Measurements from ENCODE around the gene SENP2. TPM values are rescaled to one million over a fixed set of nuclear protein-coding genes. Genes with fewer than 3 reads are reported as not detected.

SENP2 gene
- total RNA-seq, 1 experiment from 2014 or later: 56.9 TPM

DNA sequence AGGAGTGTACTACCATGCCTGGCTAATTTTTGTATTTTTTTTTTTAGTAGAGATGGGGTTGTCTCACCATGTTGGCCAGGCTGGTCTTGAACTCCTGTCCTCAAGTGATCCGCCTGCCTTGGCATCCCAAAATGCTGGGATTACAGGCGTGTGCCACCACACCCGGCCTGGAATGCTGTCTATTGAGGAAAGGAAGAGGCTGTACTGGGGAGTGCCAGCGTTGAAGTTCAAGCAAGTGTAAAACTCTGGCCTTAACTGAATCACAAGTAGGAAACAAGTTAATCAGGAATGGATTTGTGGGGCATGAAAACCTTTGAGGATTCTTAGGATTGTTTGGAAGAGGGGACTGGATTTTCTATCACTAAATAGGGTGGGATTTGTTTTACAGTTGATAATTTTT lies 1.4 kb upstream of the SENP2 start:
- H3K4me1 Mint-ChIP-seq: peaks cover 48% of the 10 kb centered on the region
- ChIA-PET POLR2A (interaction anchor here (1.5 kb wide), 1 partner anchor 86 kb away, joined by 4 read pairs; the partner anchor contains the start of gene TMEM41A), CTCF (interaction anchor here (1.6 kb wide), 1 partner anchor 9 kb away, joined by 21 read pairs; no protein-coding TSS in a partner anchor)
- peak overlapping the region; percentile 89 for H3K4me3 Mint-ChIP-seq
- DNase-seq (ENCODE audit: low spot score): no peak
- no peaks in the 10 kb centered on the region for H3K36me3 Mint-ChIP-seq
- no peaks in the 10 kb centered on the region for H3K9me3 Mint-ChIP-seq
- H3K27me3 Mint-ChIP-seq (ENCODE audit: low read depth): no peaks in the 10 kb centered on the region; the same call in 1 of the 2 replicates
- peak overlapping the region; percentile 99 for H3K27ac Mint-ChIP-seq
- no peak for TF ChIP-seq NR1H2 (CRISPR knock-in tag; IDR thresholded peaks at IDR 0.05)
- TF ChIP-seq ZNF121 (CRISPR knock-in tag; IDR thresholded peaks at IDR 0.05): no peak
- TF ChIP-seq ZNF425 (CRISPR knock-in tag; conservative IDR thresholded peaks at IDR 0.05): no peak
- TF ChIP-seq CREB1 (CRISPR knock-in tag; IDR thresholded peaks at IDR 0.05): no peak
- TF ChIP-seq, protein P1, sequence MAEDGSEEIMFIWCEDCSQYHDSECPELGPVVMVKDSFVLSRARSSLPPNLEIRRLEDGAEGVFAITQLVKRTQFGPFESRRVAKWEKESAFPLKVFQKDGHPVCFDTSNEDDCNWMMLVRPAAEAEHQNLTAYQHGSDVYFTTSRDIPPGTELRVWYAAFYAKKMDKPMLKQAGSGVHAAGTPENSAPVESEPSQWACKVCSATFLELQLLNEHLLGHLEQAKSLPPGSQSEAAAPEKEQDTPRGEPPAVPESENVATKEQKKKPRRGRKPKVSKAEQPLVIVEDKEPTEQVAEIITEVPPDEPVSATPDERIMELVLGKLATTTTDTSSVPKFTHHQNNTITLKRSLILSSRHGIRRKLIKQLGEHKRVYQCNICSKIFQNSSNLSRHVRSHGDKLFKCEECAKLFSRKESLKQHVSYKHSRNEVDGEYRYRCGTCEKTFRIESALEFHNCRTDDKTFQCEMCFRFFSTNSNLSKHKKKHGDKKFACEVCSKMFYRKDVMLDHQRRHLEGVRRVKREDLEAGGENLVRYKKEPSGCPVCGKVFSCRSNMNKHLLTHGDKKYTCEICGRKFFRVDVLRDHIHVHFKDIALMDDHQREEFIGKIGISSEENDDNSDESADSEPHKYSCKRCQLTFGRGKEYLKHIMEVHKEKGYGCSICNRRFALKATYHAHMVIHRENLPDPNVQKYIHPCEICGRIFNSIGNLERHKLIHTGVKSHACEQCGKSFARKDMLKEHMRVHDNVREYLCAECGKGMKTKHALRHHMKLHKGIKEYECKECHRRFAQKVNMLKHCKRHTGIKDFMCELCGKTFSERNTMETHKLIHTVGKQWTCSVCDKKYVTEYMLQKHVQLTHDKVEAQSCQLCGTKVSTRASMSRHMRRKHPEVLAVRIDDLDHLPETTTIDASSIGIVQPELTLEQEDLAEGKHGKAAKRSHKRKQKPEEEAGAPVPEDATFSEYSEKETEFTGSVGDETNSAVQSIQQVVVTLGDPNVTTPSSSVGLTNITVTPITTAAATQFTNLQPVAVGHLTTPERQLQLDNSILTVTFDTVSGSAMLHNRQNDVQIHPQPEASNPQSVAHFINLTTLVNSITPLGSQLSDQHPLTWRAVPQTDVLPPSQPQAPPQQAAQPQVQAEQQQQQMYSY (CRISPR knock-in tag; IDR thresholded peaks at IDR 0.05): no peak
- TF ChIP-seq ZNF423 (CRISPR knock-in tag; IDR thresholded peaks at IDR 0.05): no peak
- no peak for TF ChIP-seq USF2 (CRISPR knock-in tag; IDR thresholded peaks at IDR 0.05)
- no peak for TF ChIP-seq NFE2L1 (CRISPR knock-in tag; IDR thresholded peaks at IDR 0.05)
- TF ChIP-seq ZNF263 (CRISPR knock-in tag; IDR thresholded peaks at IDR 0.05; ENCODE audit: low read depth): no peak
- no peak for TF ChIP-seq PREB (CRISPR knock-in tag; IDR thresholded peaks at IDR 0.05; ENCODE audit: borderline replicate concordance)
- TF ChIP-seq NR3C1 (CRISPR knock-in tag; conservative IDR thresholded peaks at IDR 0.05; ENCODE audit: low read depth): no peak
- TF ChIP-seq JUN (CRISPR knock-in tag; IDR thresholded peaks at IDR 0.05): no peak
- no peak for TF ChIP-seq TEAD1 (CRISPR knock-in tag; IDR thresholded peaks at IDR 0.05)
- TF ChIP-seq E2F4 (CRISPR knock-in tag; IDR thresholded peaks at IDR 0.05; ENCODE audit: borderline replicate concordance, low read depth): no peak
- no peak for ATAC-seq

GRCh38 chr3:185585518-185585858 lies 607 bp upstream of the SENP2 start:
- CTCF ChIA-PET: interaction anchor here (0.5 to 2.7 kb wide), 8 partner anchors 10 to 432 kb away, joined by 3 to 21 read pairs (median 8); no protein-coding TSS in a partner anchor
- peak overlapping the region; percentile 89 for H3K4me3 Mint-ChIP-seq
- POLR2A ChIA-PET: interaction anchor here (1.0 to 1.5 kb wide), 6 partner anchors 10 to 985 kb away, joined by 3 to 7 read pairs (median 4); partner anchors contain the start of genes DNAJB11 and TRA2B
- H3K27ac Mint-ChIP-seq: peak overlapping the region; percentile 99
- peaks cover 43% of the 10 kb centered on the region for H3K4me1 Mint-ChIP-seq
- H3K27me3 Mint-ChIP-seq (ENCODE audit: low read depth): no peaks in the 10 kb centered on the region; the same call in 1 of the 2 replicates
- H3K9me3 Mint-ChIP-seq: no peaks in the 10 kb centered on the region
- H3K36me3 Mint-ChIP-seq: no peaks in the 10 kb centered on the region
- DNase-seq (ENCODE audit: low spot score): no peak
- ATAC-seq: no peak
- TF ChIP-seq, protein P2, sequence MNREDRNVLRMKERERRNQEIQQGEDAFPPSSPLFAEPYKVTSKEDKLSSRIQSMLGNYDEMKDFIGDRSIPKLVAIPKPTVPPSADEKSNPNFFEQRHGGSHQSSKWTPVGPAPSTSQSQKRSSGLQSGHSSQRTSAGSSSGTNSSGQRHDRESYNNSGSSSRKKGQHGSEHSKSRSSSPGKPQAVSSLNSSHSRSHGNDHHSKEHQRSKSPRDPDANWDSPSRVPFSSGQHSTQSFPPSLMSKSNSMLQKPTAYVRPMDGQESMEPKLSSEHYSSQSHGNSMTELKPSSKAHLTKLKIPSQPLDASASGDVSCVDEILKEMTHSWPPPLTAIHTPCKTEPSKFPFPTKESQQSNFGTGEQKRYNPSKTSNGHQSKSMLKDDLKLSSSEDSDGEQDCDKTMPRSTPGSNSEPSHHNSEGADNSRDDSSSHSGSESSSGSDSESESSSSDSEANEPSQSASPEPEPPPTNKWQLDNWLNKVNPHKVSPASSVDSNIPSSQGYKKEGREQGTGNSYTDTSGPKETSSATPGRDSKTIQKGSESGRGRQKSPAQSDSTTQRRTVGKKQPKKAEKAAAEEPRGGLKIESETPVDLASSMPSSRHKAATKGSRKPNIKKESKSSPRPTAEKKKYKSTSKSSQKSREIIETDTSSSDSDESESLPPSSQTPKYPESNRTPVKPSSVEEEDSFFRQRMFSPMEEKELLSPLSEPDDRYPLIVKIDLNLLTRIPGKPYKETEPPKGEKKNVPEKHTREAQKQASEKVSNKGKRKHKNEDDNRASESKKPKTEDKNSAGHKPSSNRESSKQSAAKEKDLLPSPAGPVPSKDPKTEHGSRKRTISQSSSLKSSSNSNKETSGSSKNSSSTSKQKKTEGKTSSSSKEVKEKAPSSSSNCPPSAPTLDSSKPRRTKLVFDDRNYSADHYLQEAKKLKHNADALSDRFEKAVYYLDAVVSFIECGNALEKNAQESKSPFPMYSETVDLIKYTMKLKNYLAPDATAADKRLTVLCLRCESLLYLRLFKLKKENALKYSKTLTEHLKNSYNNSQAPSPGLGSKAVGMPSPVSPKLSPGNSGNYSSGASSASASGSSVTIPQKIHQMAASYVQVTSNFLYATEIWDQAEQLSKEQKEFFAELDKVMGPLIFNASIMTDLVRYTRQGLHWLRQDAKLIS (CRISPR knock-in tag; IDR thresholded peaks at IDR 0.05; ENCODE audit: borderline replicate concordance): no peak
- TF ChIP-seq ZNF317 (CRISPR knock-in tag; IDR thresholded peaks at IDR 0.05; ENCODE audit: borderline replicate concordance, low read depth): no peak
- TF ChIP-seq CREB1 (CRISPR knock-in tag; IDR thresholded peaks at IDR 0.05): no peak
- TF ChIP-seq PRRX2 (CRISPR knock-in tag; IDR thresholded peaks at IDR 0.05): no peak
- no peak for TF ChIP-seq ELF4 (CRISPR knock-in tag; IDR thresholded peaks at IDR 0.05; ENCODE audit: low read depth)
- TF ChIP-seq, protein P3, sequence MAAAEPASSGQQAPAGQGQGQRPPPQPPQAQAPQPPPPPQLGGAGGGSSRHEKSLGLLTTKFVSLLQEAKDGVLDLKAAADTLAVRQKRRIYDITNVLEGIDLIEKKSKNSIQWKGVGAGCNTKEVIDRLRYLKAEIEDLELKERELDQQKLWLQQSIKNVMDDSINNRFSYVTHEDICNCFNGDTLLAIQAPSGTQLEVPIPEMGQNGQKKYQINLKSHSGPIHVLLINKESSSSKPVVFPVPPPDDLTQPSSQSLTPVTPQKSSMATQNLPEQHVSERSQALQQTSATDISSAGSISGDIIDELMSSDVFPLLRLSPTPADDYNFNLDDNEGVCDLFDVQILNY (CRISPR knock-in tag; IDR thresholded peaks at IDR 0.05): no peak
